Measurements from ENCODE around the gene HBE1.

Gene HBE1

DNA sequence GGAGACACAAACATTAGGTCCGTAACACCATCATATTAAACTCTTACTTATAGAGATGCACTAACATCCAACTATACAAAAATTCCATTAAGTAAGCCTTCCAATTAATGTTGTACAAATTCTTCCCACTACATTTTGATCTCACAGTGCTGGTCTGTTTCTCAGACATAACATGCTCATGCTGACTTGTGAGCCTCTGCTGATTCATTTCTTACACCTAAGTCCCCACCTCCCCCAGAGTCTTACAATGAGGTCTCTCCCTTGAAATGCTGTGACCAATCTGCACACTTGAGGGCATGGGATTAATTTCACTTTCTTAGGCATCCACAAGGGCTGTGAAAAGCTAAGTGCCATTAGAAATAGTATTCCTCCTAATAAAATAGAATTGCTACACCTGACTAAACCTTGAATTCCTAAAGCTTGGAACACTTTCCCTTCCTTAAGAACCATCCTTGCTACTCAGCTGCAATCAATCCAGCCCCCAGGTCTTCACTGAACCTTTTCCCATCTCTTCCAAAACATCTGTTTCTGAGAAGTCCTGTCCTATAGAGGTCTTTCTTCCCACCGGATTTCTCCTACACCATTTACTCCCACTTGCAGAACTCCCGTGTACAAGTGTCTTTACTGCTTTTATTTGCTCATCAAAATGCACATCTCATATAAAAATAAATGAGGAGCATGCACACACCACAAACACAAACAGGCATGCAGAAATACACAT, 22.1 kb downstream of the HBE1 start:
- no peak overlapping the region for H3K27ac ChIP-seq
- TF ChIP-seq, protein P1, sequence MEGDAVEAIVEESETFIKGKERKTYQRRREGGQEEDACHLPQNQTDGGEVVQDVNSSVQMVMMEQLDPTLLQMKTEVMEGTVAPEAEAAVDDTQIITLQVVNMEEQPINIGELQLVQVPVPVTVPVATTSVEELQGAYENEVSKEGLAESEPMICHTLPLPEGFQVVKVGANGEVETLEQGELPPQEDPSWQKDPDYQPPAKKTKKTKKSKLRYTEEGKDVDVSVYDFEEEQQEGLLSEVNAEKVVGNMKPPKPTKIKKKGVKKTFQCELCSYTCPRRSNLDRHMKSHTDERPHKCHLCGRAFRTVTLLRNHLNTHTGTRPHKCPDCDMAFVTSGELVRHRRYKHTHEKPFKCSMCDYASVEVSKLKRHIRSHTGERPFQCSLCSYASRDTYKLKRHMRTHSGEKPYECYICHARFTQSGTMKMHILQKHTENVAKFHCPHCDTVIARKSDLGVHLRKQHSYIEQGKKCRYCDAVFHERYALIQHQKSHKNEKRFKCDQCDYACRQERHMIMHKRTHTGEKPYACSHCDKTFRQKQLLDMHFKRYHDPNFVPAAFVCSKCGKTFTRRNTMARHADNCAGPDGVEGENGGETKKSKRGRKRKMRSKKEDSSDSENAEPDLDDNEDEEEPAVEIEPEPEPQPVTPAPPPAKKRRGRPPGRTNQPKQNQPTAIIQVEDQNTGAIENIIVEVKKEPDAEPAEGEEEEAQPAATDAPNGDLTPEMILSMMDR (conservative IDR thresholded peaks at IDR 0.05), result no peak

DNA sequence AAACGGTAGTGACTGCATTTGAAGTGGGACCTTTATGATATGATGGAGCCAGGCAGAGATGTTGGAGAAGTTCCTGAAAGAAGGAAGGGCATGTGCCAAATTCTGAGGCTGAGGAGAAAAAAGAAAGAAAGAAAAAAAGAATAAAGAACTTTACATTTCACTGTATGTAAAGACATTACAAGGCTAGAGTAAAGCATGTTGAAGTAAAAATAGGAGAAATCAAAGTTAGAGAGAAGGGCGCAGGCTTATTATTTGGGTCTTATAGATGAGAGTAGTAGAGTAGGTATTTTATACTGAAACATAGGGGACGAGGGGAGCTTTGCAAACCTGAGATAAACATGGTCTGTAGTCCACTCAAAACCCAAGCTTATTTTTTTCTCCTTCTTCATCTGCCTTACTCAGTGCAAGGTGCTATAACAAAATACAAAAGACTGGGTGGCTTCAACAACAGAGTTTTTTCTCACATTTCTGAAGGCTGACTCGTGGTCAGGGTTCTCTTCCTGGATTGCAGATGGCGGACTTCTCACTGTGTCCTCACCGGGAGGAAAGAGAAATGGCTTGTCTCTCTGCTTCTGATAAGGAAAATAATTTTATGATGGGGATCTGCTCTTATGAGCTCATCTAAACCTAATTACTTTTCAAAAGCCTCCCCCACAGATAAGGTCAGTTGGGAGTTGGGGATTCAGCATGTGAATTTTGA, 22.8 kb downstream of the HBE1 start:
- TF ChIP-seq, protein P1 (conservative IDR thresholded peaks at IDR 0.05), result no peak
- H3K27ac ChIP-seq, result no peak overlapping the region

DNA sequence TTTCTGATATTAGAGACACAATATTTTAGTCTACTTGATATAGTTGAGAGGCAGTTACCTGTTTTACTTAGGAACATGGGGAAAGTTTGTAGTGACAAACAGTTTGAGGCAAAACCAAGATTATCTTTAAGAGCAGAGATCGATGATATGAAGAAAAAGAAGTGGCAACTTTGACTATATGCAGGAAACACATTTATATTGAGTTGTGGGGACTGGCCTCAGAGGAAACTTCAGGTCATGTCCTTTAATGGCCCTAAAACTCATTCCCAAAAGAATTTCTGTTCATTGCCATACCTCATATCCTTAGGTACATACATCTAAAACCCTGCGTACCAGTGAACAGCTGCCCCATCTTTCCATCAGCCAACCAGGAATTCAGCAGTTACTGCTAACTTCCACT, 24.6 kb downstream of the HBE1 start:
- H3K27ac ChIP-seq, result no peak overlapping the region

DNA sequence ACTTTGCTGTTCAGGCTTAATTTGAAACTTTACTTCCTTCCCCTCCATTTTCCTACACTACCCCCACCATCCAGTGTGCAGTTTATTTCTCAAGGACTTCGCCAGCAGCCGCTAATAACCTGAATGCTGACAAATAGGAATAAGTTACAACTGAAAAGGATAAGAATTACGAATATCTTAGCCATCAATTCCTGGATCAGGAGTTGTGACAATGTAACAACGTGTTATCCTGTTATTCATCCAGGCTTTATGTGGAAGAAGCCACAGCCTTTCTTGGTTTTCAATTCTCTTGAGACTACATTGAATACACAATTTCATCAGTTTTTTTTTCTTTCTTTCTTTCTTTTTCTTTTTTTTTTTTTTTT, 25.9 kb downstream of the HBE1 start:
- H3K27ac ChIP-seq, result no peak overlapping the region
- TF ChIP-seq, protein P1 (conservative IDR thresholded peaks at IDR 0.05), result no peak

More for the DNA sequence above, 24.6 kb downstream of the HBE1 start:
- TF ChIP-seq, protein P1 (conservative IDR thresholded peaks at IDR 0.05), result no peak

DNA sequence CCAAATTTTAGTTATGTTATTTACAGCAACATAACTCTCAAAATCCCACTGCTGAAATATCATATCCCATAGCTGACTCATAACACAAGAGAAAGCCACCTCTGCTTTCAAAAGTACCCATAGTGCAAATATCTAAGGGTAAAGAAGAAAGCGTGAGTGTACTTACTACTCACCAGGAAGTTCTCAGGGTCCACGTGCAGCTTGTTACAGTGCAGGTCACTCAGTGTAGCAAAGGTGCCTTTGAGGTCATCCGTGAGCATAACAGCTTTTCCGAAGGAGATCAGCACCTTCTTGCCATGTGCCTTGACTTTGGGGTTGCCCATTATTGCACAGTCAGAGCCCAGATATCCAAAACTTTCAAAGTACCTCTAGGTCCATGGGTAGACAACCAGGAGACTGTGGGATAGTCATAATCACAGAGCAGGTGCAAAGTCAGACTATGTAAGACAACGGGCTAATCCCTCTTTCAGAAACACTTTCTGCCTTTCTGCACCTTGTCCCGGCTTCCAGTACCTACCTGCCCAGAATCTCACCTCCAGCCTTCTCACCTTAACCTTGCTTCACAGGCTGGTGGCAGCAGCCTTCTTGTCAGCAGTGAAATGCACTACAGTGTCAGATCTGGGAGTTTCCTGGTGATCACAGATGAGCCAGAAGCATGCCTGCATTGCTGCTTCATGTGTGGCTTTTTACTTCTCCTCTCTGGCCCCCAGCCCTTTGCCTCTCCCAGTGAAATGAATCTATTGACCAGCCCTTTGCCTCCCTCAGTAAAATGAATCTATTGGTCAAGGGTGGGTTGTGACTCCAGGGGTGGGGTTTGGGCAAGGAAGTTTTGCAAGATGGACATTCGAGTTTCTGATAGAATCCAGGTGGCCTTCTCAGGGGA, 26.6 kb downstream of the HBE1 start:
- no peak overlapping the region for H3K27ac ChIP-seq
- TF ChIP-seq, protein P1 (conservative IDR thresholded peaks at IDR 0.05), result no peak

DNA sequence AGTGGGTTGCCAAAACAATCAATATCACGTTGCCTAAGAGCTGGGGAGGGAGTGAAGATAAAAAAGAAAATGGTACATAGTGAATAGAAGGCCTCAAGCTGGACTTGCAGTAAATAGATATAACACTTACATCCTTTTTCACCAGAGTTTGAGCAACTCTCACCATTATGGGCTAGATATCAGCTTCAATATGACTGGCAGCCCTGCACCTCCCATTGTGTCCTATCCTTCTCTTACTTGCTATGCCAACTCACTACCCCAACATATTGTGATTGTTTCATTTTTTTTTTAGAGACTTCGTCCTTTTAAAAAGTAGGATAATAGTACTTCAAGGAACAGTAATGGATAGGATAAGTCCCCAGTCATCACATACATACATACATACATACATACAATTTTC, 27.5 kb downstream of the HBE1 start:
- TF ChIP-seq, protein P1 (conservative IDR thresholded peaks at IDR 0.05), result no peak
- H3K27ac ChIP-seq, result no peak overlapping the region

DNA sequence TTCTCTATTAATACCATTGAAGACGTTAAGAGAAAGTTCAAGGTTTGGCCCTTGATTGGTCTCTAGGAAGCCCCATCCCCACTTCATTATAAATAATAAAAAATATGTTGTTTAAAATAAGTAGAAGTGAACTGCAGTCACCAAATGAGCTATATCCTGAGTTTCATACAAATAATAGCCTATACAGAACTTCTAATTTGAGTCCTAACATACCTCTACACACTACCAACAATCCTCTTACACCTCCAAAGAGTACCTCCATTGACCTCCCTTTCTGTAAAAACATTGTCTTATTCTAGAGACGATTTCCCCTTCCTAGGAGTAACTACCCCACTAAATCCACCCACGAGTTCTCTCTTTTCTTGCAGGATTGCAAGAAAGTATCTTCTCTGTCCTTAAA, 28.3 kb downstream of the HBE1 start:
- TF ChIP-seq, protein P1 (conservative IDR thresholded peaks at IDR 0.05), result no peak
- H3K27ac ChIP-seq, result no peak overlapping the region
